NB4 (cell line): ENCODE measurements around the gene SPINT2.

Experiments used
- CTCF ChIP-seq: IDR thresholded peaks from one replicate; pipeline ENCODE4 v1.5.1; 2012; ENCODE audit warnings: low read depth, low read length
- MAX ChIP-seq: IDR thresholded peaks from 2 replicates; pipeline ENCODE4 v1.6.1; 2011; ENCODE audit warnings: low read depth, low read length
- POLR2A ChIP-seq: IDR thresholded peaks from 2 replicates; pipeline ENCODE4 v1.6.1; 2011; ENCODE audit warnings: mild to moderate bottlenecking; ENCODE audit not compliant: insufficient read length; ENCODE audit errors: extremely low read depth

- TF ChIP-seq CTCF = no peak
- no peak for TF ChIP-seq POLR2A
- no peak for TF ChIP-seq MAX
These were observed 20.0 kb downstream of the SPINT2 start for GRCh38 chr19:38284422-38284821.
